Measurements from ENCODE around the gene ITGB1BP1. TPM values are rescaled to one million over a fixed set of nuclear protein-coding genes. Genes with fewer than 3 reads are reported as not detected.

Gene ITGB1BP1
- total RNA-seq, 1 donor from 2014 or later, result 59.3 TPM

- Mint-ChIP-seq H3K36me3 (ENCODE audit: low read depth) (peaks cover 3% of the 10 kb centered on the region), H3K27me3 (ENCODE audit: low read depth) (no peaks in the 10 kb centered on the region), H3K4me1 (peaks cover 19% of the 10 kb centered on the region), H3K27ac (ENCODE audit: unreplicated experiment) (peak overlapping the region; percentile 95), H3K4me3 (no peak overlapping the region), H3K9me3 (no peaks in the 10 kb centered on the region)
- no peak for DNase-seq (ENCODE audit: low read depth, low spot score)
- no peak for TF ChIP-seq CTCF (conservative IDR thresholded peaks at IDR 0.05)
These were observed 1.3 kb upstream of the ITGB1BP1 start for GRCh38 chr2:9424447-9425164.

- peaks cover 19% of the 10 kb centered on the region for H3K4me1 Mint-ChIP-seq
- no peaks in the 10 kb centered on the region for H3K9me3 Mint-ChIP-seq
- TF ChIP-seq CTCF (conservative IDR thresholded peaks at IDR 0.05), result no peak
- H3K4me3 Mint-ChIP-seq, result no peak overlapping the region
- no peaks in the 10 kb centered on the region for H3K27me3 Mint-ChIP-seq (ENCODE audit: low read depth)
- H3K36me3 Mint-ChIP-seq (ENCODE audit: low read depth), result peaks cover 3% of the 10 kb centered on the region
- peak overlapping the region; percentile 95 for H3K27ac Mint-ChIP-seq (ENCODE audit: unreplicated experiment)
- DNase-seq (ENCODE audit: low read depth, low spot score), result no peak
These were observed 569 bp upstream of the ITGB1BP1 start for GRCh38 chr2:9423922-9424272.

- Mint-ChIP-seq H3K4me1 (peaks cover 19% of the 10 kb centered on the region), H3K9me3 (no peaks in the 10 kb centered on the region), H3K36me3 (ENCODE audit: low read depth) (no peaks in the 10 kb centered on the region), H3K27ac (ENCODE audit: unreplicated experiment) (peak overlapping the region; percentile 69), H3K27me3 (ENCODE audit: low read depth) (no peaks in the 10 kb centered on the region), H3K4me3 (peak overlapping the region; percentile 93)
- no peak for TF ChIP-seq CTCF (conservative IDR thresholded peaks at IDR 0.05)
- DNase-seq (ENCODE audit: low read depth, low spot score), result no peak
These were observed 818 bp downstream of the ITGB1BP1 start for GRCh38 chr2:9422321-9423099.

DNA sequence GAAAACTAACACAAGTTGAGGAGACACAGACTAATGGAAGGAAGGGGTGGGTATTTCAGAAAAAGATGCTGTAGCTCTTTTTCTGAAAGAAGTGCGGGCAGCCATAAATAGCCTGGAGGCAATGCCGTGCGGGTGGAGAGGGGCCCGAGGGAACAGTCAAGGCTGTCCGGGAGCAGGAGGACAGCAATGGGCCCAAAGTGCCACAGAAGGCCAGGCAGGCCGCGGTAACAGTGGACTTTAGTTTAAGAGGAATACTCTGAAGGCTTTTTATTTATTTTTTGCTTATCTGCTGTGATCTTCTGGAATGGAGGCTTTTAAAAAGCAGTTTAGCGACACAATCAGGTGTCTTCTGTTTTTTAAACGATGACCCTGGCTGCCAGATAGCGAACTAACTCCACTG is 2.8 kb downstream of the ITGB1BP1 start:
- no peak overlapping the region for H3K27ac Mint-ChIP-seq (ENCODE audit: unreplicated experiment)
- no peaks in the 10 kb centered on the region for H3K27me3 Mint-ChIP-seq (ENCODE audit: low read depth)
- no peak for DNase-seq (ENCODE audit: low read depth, low spot score)

GRCh38 chr2:9419541-9419940 is 3.8 kb downstream of the ITGB1BP1 start:
- H3K4me3 Mint-ChIP-seq, result peak overlapping the region; percentile 68
- peaks cover 2% of the 10 kb centered on the region for H3K36me3 Mint-ChIP-seq (ENCODE audit: low read depth)
- H3K4me1 Mint-ChIP-seq, result peaks cover 22% of the 10 kb centered on the region
- no peak for TF ChIP-seq CTCF (conservative IDR thresholded peaks at IDR 0.05)
- DNase-seq (ENCODE audit: low read depth, low spot score), result no peak
- H3K9me3 Mint-ChIP-seq, result no peaks in the 10 kb centered on the region
- no peak overlapping the region for H3K27ac Mint-ChIP-seq (ENCODE audit: unreplicated experiment)
- H3K27me3 Mint-ChIP-seq (ENCODE audit: low read depth), result no peaks in the 10 kb centered on the region

More for the DNA sequence above, 2.8 kb downstream of the ITGB1BP1 start:
- Mint-ChIP-seq H3K4me1 (peaks cover 22% of the 10 kb centered on the region), H3K9me3 (no peaks in the 10 kb centered on the region), H3K4me3 (peak overlapping the region; percentile 80), H3K36me3 (ENCODE audit: low read depth) (peaks cover 2% of the 10 kb centered on the region)
- TF ChIP-seq CTCF (conservative IDR thresholded peaks at IDR 0.05), result no peak
